T47D (cell line): ENCODE data around the gene ITGA3.

Source experiments
- DNase-seq, 2 experiments: peaks; one replicate each; pipeline versions ENCODE4 v3.0.0 to v3.0.0-alpha.2; 2011 to 2012; ENCODE audit warnings: low read depth in 1 of 2, low spot score in 1 of 2
- JUND ChIP-seq: IDR thresholded peaks from 2 replicates; pipeline ENCODE4 v1.6.1; 2012; ENCODE audit warnings: low read depth
- in situ Hi-C: cut with HindIII; loops from 2 replicates; pipeline ENCODE4 v1.10.0; 2016; ENCODE audit warnings: low sequenced_read_pairs, low pct_unique_long_range_greater_than_20kb

ITGA3 gene

DNA sequence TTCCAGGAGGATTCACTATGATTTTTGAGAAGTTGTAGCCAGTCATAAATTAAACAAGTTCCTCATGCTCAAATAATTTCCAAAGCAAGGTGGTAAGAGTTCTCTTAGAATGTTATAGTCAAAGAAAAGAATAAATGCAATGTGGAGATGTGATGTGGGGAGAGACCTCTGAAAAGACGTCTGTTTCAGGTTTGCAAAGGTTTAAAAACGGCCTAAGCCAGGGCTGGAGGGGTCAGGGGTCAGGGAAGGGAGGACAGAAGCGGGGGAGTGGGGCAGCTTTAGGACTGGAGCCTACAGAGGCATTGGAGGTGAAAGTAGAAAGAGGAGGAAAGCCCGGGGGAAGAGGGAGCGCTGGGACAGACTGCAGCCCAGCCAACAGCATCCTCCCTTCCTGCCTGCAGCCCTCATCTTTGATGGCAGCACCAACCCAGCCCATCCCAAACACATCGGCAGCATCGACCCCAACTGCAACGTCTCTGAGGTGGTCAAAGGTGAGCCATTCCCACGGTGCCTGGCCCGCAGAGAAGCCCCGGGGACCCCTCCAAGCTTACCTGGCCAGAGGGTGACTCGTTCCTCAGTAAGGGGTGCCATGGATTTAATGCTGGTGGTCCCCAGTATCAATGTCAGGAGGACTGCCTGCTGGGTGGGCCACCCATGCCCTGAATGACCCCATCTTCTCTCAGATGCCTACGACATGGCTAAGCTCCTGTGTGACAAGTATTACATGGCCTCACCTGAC is 50.7 kb downstream of the ITGA3 start:
- DNase-seq = no peak
- no peak for TF ChIP-seq JUND
- in situ Hi-C loops = no loop called here

DNA sequence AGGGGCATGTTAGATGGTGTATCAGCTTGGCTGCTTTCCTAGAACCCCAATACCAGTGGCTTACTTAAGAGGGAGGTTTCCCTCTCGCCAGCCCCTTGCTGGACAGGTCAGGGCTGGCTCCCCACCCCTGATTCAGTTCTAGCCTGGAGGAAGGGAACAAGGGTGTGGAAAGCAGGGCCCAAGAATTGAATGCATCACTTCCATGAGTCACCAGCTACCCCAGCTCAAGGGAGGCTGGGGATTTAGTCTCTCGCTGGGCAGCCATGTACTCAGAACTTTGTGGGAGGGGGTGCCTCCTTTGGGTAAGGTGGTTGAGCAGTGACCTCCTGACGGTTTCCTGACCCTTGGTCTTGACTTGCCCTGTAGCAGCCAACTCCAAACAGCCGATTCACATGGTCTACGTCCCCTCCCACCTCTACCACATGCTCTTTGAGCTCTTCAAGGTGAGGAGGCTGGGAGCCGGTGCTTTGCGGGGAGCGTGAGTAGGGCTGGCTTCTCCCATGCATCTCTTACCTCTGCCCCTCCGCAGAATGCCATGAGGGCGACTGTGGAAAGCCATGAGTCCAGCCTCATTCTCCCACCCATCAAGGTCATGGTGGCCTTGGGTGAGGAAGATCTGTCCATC is 52.0 kb downstream of the ITGA3 start:
- TF ChIP-seq JUND = no peak
- DNase-seq = no peak
- in situ Hi-C loops = no loop called here

DNA sequence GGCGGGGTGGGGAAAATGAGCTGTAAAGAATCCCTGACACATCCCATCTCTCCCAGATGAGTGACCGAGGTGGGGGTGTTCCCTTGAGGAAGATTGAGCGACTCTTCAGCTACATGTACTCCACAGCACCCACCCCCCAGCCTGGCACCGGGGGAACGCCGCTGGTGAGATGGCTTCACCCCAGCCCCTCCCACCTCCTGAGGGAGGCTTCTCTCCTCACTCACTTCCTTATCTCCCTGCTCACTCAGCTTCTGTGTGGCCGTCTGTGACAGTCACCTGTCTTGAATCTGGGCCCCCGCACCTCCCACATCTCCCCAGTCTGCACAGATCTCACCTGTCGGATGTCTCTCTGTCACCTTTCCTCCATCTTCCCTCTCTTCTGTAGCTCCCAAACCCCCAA is 52.6 kb downstream of the ITGA3 start:
- in situ Hi-C loops = no loop called here
- TF ChIP-seq JUND = no peak
- no peak for DNase-seq

- in situ Hi-C loops = no loop called here
- no peak for DNase-seq
- TF ChIP-seq JUND = no peak
Measured at GRCh38 chr17:50109207-50109606, 53.3 kb downstream of the ITGA3 start.

GRCh38 chr17:50109785-50110184 is 53.9 kb downstream of the ITGA3 start:
- in situ Hi-C loops = no loop called here
- TF ChIP-seq JUND = no peak
- no peak for DNase-seq

DNA sequence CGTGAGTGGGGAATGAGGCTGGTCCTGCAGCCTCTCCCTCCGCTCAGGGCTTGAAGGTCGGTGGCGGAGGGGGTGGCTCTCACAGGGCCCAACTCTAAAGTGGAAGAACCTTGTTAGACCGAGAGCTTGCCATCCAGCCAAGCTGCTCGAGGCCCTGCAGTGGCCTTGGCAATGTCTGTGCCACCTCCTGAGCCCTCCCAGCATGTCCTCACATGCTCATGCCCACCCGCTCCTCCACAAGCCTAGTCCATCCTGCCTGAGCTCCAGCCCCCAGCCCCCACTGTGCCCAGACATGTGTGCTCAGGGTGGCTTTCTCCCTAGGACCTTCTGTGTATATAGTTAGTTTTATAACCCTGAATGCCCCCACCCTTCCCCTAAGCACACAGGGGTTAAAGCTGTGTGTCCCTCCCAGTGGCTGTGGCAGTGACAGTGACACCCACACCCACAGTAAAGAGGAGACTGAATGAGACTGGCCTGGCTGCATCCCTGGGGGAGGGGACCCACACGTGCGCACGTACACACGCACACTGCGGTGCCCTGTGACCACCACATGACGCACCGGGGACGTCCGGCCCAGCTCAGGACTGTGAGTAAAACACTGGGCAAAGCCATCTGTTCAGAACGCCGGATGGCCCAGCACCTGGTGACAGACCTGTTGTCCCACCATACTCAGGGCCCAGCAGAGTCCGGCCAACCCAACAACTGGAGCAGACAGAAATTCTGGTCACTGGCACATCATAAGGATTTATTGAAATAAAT is 54.9 kb downstream of the ITGA3 start:
- in situ Hi-C loops = no loop called here
- TF ChIP-seq JUND = no peak
- DNase-seq = no peak

DNA sequence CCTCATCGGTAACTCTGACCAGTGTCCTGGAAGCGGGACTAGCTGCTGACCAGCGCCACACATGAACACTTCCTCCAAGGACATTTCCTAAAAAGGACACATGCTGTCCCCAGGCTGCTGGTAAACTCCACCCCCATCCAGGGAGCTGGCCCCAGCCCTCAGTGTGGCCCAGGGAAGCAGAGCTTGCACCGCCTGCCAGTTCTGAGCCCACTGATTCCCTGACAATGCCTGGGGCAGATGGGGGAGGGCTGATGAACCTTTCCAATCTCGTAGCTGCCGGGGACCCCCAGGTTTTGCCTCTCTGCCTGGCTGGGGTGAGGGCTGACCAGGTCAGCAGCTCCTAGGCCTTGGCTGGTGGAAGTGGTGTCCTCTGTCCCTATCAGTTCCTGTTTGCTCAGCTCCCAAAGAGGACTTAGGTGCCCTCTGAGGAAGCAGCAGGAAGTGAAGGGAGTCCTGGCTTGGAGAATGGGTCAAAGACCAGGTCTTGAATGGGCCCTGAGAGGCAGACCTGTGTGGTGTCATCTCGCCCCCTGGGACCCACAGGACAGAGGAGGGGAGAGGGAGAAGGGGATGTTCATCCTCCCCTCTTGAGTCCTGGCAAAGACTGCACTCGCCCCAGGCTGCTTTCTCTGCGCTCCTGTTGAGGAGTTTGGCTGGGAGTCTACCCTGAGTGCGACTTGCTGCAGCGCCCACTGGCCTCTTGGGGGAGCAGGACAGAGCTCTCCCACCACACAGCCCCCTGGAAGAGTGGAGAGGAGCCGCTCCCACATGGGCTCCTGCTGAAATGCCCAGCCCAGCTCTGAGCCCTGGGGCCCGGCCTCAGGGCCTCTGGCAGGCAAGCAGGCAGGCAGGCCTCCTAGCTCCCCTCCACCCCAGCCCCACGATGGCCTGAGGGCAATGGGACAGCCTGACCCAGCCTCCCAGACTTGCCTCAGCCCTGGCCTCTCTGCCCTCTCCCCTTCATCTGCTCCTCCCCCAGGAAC is 56.1 kb downstream of the ITGA3 start:
- DNase-seq = peak in 1 of 2 experiments; percentile 59
- in situ Hi-C loops = no loop called here
- no peak for TF ChIP-seq JUND

- DNase-seq = peak in 1 of 2 experiments; percentile 30
- no peak for TF ChIP-seq JUND
- in situ Hi-C loops = no loop called here
Measured at GRCh38 chr17:50112694-50113093, 56.8 kb downstream of the ITGA3 start.

GRCh38 chr17:50113624-50114320 is 57.9 kb downstream of the ITGA3 start:
- no peak for DNase-seq
- no peak for TF ChIP-seq JUND
- in situ Hi-C loops = no loop called here

- TF ChIP-seq JUND = no peak
- no peak for DNase-seq
- in situ Hi-C loops = no loop called here
Measured at GRCh38 chr17:50114401-50114800, 58.5 kb downstream of the ITGA3 start.

DNA sequence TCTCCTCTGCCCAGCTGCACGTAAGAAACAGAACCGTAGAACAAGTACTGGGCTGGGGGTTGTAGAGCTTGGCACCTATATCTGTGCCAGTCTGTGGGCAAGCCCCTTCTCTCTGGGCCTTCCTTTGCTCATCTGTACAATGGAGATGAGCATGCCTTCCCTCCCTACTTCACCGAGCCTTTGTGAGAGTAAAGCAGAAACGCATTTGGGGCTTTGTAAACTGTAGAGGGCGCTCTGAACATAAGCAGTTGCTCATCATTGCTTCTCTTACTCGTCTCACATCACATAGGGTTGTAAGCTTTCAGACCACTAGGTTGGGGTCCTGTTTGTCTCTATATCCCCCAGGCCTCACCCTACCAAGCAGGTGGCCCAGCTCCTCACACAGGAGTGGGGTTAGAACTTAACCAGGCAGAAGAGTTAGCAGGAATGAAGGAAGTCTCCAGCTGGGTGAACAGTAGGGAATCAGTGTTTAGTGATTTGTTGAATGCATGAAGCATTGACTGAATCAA is 59.0 kb downstream of the ITGA3 start:
- in situ Hi-C loops = no loop called here
- DNase-seq = peak; percentile 72 to 83
- TF ChIP-seq JUND = no peak
